Measurements from ENCODE around the gene GUCA1C.

DNA sequence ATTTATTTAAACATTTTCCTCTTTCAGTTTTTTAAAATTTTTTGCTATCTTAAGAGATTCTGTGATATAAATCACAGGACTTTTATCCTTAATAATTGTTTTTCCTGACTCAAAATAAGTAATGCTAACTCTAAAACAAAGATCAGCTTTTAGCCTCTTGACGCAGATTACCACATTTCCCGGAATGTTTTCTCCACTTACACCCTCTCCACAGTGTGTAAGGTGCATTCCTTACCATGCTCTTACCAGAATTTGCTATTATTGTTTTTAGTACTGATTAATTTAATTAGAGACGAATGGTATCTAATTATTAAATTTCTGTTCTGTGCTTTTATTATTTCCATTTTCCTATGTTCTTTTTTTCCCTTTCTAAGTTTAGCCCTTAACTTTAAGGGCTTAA, 34.8 kb downstream of the GUCA1C start:
- TF ChIP-seq, protein P1, sequence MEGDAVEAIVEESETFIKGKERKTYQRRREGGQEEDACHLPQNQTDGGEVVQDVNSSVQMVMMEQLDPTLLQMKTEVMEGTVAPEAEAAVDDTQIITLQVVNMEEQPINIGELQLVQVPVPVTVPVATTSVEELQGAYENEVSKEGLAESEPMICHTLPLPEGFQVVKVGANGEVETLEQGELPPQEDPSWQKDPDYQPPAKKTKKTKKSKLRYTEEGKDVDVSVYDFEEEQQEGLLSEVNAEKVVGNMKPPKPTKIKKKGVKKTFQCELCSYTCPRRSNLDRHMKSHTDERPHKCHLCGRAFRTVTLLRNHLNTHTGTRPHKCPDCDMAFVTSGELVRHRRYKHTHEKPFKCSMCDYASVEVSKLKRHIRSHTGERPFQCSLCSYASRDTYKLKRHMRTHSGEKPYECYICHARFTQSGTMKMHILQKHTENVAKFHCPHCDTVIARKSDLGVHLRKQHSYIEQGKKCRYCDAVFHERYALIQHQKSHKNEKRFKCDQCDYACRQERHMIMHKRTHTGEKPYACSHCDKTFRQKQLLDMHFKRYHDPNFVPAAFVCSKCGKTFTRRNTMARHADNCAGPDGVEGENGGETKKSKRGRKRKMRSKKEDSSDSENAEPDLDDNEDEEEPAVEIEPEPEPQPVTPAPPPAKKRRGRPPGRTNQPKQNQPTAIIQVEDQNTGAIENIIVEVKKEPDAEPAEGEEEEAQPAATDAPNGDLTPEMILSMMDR (IDR thresholded peaks at IDR 0.05) = no peak
- TF ChIP-seq POLR2A (IDR thresholded peaks at IDR 0.05) = no peak

Measured in esophagus squamous epithelium (tissue), 4 donors.